CD14-positive monocyte (primary cell): ENCODE results near the gene FLOT1. TPM values are rescaled to one million over a fixed set of nuclear protein-coding genes. Genes with fewer than 3 reads are reported as not detected.

Experiments
- DNase-seq, 3 donors: peaks; one replicate each; pipeline ENCODE4 v3.0.0-alpha.2; 2011 to 2022
- H2AFZ ChIP-seq: 2 replicates; pipeline ENCODE4 v1.6.0; 2012; ENCODE audit warnings: mild to moderate bottlenecking, low read depth, low read length, inconsistent platforms; ENCODE audit not compliant: insufficient read depth, poor library complexity, severe bottlenecking
- H3K27ac ChIP-seq, 2 donors: 1 replicate in 1 of 2; 2 replicates in 1 of 2; pipeline ENCODE4 v1.5.1; 2012 to 2013; ENCODE audit warnings: low read length in 2 of 2, control low read depth in 1 of 2, inconsistent platforms in 1 of 2, low read depth in 1 of 2, mild to moderate bottlenecking in 1 of 2
- H3K27me3 ChIP-seq, 2 donors: one replicate each; pipeline versions ENCODE4 v1.6.0 to v1.6.1; 2011 to 2013; ENCODE audit warnings: low read length in 2 of 2; ENCODE audit not compliant: control insufficient read depth in 2 of 2, insufficient read depth in 2 of 2
- H3K36me3 ChIP-seq, 2 donors: replicated peaks in 1 of 2; 1 replicate in 1 of 2; 2 replicates in 1 of 2; pipeline versions ENCODE4 v1.5.1 to v1.6.1; 2012 to 2013; ENCODE audit warnings: low read length in 2 of 2, control low read depth in 1 of 2, inconsistent platforms in 1 of 2, mild to moderate bottlenecking in 1 of 2; ENCODE audit not compliant: insufficient read depth in 2 of 2, control insufficient read depth in 1 of 2
- H3K4me1 ChIP-seq, 2 donors: 1 replicate in 1 of 2; 2 replicates in 1 of 2; pipeline versions ENCODE4 v1.5.1 to v1.6.1; 2012 to 2013; ENCODE audit warnings: low read length in 2 of 2, control low read depth in 1 of 2, inconsistent platforms in 1 of 2, mild to moderate bottlenecking in 1 of 2, moderate library complexity in 1 of 2; ENCODE audit not compliant: insufficient read depth in 2 of 2, control insufficient read depth in 1 of 2
- H3K4me2 ChIP-seq: replicated peaks from 2 replicates; pipeline ENCODE3; 2012; ENCODE audit warnings: low read length, moderate library complexity, mild to moderate bottlenecking; ENCODE audit not compliant: poor library complexity, severe bottlenecking; ENCODE audit errors: extremely low read depth
- H3K4me3 ChIP-seq, 3 experiments: fragments of 200-600 bp in 1 of 3; sonication (generic) in 1 of 3; replicated peaks in 1 of 3; 1 replicate in 2 of 3; 2 replicates in 1 of 3; pipeline ENCODE4 v1.5.1; 2011 to 2013; ENCODE audit warnings: low read length in 3 of 3, mild to moderate bottlenecking in 3 of 3, control low read depth in 2 of 3, low read depth in 2 of 3, inconsistent platforms in 1 of 3, moderate library complexity in 1 of 3
- H3K79me2 ChIP-seq: 2 replicates; pipeline ENCODE4 v1.6.0; 2012; ENCODE audit warnings: mild to moderate bottlenecking, control low read depth, inconsistent platforms, low read length, moderate library complexity; ENCODE audit not compliant: insufficient read depth
- H3K9ac ChIP-seq: 2 replicates; pipeline ENCODE4 v1.6.0; 2017; ENCODE audit warnings: low read length, mild to moderate bottlenecking; ENCODE audit not compliant: insufficient read depth, poor library complexity, severe bottlenecking
- H3K9me3 ChIP-seq, 2 donors: replicated peaks in 1 of 2; 1 replicate in 1 of 2; 2 replicates in 1 of 2; pipeline versions ENCODE4 v1.5.1 to v1.6.1; 2012 to 2013; ENCODE audit warnings: low read length in 2 of 2, control low read depth in 1 of 2; ENCODE audit not compliant: control insufficient read depth in 1 of 2, insufficient read depth in 1 of 2
- H4K20me1 ChIP-seq: 2 replicates; pipeline ENCODE4 v1.6.0; 2012; ENCODE audit warnings: mild to moderate bottlenecking, low read length, control low read depth, moderate library complexity; ENCODE audit not compliant: insufficient read depth
- H3K27ac Mint-ChIP-seq, 7 donors: one replicate each; pipeline ENCODE4 v1.8.0; 2020; ENCODE audit warnings: mild to moderate bottlenecking in 7 of 7, mixed read lengths in 7 of 7, moderate library complexity in 6 of 7, inconsistent platforms in 2 of 7
- H3K27me3 Mint-ChIP-seq, 3 donors: one replicate each; pipeline ENCODE4 v1.8.0; 2021 to 2022; ENCODE audit warnings: low read depth in 3 of 3, mild to moderate bottlenecking in 3 of 3, mixed read lengths in 3 of 3, moderate library complexity in 3 of 3, inconsistent platforms in 1 of 3
- H3K36me3 Mint-ChIP-seq, 2 donors: one replicate each; pipeline ENCODE4 v1.8.0; 2020; ENCODE audit warnings: mixed read lengths in 2 of 2, inconsistent platforms in 1 of 2, mild to moderate bottlenecking in 1 of 2
- H3K4me1 Mint-ChIP-seq: one replicate; pipeline ENCODE4 v1.8.0; 2020; ENCODE audit warnings: mild to moderate bottlenecking, mixed read lengths
- H3K4me3 Mint-ChIP-seq, 2 donors: one replicate each; pipeline ENCODE4 v1.8.0; 2020; ENCODE audit warnings: mild to moderate bottlenecking in 2 of 2, mixed read lengths in 2 of 2, moderate library complexity in 1 of 2
- H3K9me3 Mint-ChIP-seq, 7 donors: one replicate each; pipeline ENCODE4 v1.8.0; 2020 to 2022; ENCODE audit warnings: mixed read lengths in 7 of 7, mild to moderate bottlenecking in 6 of 7, moderate library complexity in 6 of 7, inconsistent platforms in 2 of 7
- WGBS: methylation state at CpG from one replicate; pipeline ENCODE4 v1.1.5; 2013; ENCODE audit warnings: missing lambda C conversion rate; ENCODE audit not compliant: insufficient coverage; 5-methylcytosine and 5-hydroxymethylcytosine counted together
- intact Hi-C, 2 donors: fragments of 100-400 bp; cut with micrococcal nuclease; formaldehyde crosslinking; loops; one replicate each; pipeline versions ENCODE4 v1.15.0 to v1.15.1; 2023
- polyA plus RNA-seq, 3 donors: library from polyadenylated mRNA; depleted of rRNA in 1 of 3; unstranded in 2 of 3; stranded (reverse) in 1 of 3; fragments of 300-500 nt in 2 of 3; fragments of >200 nt in 1 of 3; fragmentation: Illumina TruSeq in 2 of 3; gene quantifications; 1 replicate in 2 of 3; 2 replicates in 1 of 3; pipeline ENCODE4 v1.2.3, GENCODE V29; 2012 to 2021
- TF ChIP-seq, protein P1 (sequence below): fragments of 200-600 bp; IDR thresholded peaks from one replicate; pipeline ENCODE4 v1.8.0; 2022; ENCODE audit warnings: antibody characterized with exemption, mild to moderate bottlenecking

FLOT1 gene
- polyA plus RNA-seq, 3 donors, result 124 to 153 (median 132) TPM

DNA sequence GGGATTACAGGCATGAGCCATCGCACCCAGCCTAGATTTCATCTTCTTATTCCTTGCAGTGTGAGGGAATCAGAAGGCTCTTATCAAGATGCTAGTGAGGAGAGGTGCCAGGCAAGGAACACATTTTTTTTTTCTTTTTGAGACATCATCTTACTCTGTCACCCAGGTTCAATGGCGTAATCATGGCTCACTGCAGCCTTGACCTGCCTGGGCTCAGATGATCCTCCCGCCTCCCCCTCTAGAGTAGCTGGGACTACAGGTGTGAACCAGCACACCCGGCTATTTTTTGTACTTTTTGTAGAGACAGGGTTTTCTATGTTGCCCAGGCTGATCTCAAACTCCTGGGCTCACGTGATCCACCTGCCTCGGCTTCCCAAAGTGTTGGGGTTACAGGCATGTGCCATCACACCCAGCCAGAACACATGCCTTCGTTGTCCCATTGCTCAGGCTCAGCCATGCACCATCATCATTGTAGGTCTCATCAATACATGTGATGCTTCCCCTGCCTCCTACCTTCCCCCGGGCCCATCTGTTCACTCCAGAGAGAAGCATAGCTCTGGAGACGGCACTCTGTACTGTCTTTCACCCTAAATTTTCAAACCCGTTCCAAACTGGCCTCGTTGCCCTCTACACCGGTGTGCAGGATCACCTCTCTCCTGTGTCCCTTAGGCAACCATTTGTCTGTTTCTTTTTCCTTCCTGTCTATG is 10.1 kb downstream of the FLOT1 start:
- no peak overlapping the region for H3K27ac ChIP-seq
- Mint-ChIP-seq H3K4me3 (no peak overlapping the region), H3K36me3 (peaks cover 62 to 90% of the 10 kb centered on the region in 2 donors), H3K4me1 (peaks cover 36% of the 10 kb centered on the region), H3K9me3 (peaks cover 0 to 2% (median 0%) of the 10 kb centered on the region in 7 donors), H3K27ac (peak overlapping the region in 2 of 7 donors; percentile 18 to 23), H3K27me3 (peaks cover 0 to 2% (median 0%) of the 10 kb centered on the region in 3 donors)
- H3K36me3 ChIP-seq, result peaks cover 23 to 76% of the 10 kb centered on the region in 2 donors
- WGBS, result 94% methylated on average over 11 of the region's 12 CpGs
- H3K79me2 ChIP-seq, result peaks cover 6% of the 10 kb centered on the region
- TF ChIP-seq, protein P1, sequence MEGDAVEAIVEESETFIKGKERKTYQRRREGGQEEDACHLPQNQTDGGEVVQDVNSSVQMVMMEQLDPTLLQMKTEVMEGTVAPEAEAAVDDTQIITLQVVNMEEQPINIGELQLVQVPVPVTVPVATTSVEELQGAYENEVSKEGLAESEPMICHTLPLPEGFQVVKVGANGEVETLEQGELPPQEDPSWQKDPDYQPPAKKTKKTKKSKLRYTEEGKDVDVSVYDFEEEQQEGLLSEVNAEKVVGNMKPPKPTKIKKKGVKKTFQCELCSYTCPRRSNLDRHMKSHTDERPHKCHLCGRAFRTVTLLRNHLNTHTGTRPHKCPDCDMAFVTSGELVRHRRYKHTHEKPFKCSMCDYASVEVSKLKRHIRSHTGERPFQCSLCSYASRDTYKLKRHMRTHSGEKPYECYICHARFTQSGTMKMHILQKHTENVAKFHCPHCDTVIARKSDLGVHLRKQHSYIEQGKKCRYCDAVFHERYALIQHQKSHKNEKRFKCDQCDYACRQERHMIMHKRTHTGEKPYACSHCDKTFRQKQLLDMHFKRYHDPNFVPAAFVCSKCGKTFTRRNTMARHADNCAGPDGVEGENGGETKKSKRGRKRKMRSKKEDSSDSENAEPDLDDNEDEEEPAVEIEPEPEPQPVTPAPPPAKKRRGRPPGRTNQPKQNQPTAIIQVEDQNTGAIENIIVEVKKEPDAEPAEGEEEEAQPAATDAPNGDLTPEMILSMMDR, result no peak
- no peak overlapping the region for H3K4me2 ChIP-seq
- H3K9me3 ChIP-seq, result no peaks in the 10 kb centered on the region
- peaks cover 48% of the 10 kb centered on the region for H4K20me1 ChIP-seq
- DNase-seq, result peak in 1 of 3 donors; percentile 26
- intact Hi-C loops, result no loop called here
- no peak overlapping the region for H3K4me3 ChIP-seq
- no peak overlapping the region for H3K9ac ChIP-seq
- peaks cover 36 to 38% of the 10 kb centered on the region in 2 donors for H3K4me1 ChIP-seq
- no peaks in the 10 kb centered on the region for H3K27me3 ChIP-seq
- H2AFZ ChIP-seq, result no peak overlapping the region

DNA sequence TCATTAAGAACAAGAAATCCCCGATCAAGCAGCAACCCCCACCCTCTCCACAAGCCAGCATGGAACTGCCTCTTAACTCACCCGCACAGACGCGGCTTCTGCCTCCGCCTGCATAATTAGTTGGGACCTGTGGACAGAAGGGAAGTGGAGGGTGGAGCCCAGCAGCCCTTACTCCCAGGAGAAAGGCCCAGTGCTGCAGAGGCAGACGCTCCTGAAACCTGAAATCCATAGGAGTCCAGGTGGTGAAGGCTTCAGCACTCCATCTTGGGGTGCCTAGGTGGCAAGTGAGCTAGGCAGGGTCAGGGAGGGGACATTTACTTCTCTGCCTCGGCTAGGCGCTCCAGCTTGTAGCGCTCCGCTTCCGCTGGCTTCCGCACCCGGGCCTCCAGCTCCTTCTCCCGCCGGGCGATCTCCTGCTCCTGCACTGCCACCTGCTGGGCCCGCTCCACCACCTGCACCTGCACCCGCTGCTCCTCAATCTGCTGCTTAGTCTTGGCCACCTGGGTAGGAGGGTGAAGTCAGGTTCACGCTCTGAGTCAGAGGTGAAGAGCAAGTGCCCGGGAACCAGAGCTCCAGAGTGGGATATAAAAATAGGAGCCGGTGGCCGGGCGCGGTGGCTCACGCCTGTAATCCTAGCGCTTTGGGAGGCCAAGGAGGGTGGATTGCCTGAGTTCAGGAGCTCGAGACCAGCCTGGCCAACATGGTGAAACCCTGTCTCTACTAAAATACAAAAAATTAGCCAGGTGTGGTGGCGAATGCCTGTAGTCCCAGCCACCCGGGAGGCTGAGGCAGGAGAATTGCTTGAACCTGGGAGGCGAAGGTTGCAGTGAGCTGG is 11.7 kb downstream of the FLOT1 start:
- Histone ChIP-seq H2AFZ (peak overlapping the region; percentile 74), H3K36me3 (peaks cover 29 to 88% of the 10 kb centered on the region in 2 donors), H3K27ac (peak overlapping the region in 1 of 2 donors; percentile 42), H3K4me3 (peak overlapping the region; percentile 8 to 68 (median 37)), H4K20me1 (peaks cover 50% of the 10 kb centered on the region), H3K9me3 (no peaks in the 10 kb centered on the region), H3K79me2 (peaks cover 10% of the 10 kb centered on the region), H3K27me3 (no peaks in the 10 kb centered on the region), H3K4me2 (peak overlapping the region; percentile 78), H3K4me1 (peaks cover 21 to 24% of the 10 kb centered on the region in 2 donors), H3K9ac (no peak overlapping the region)
- Mint-ChIP-seq H3K27ac (peak overlapping the region in 4 of 7 donors; percentile 37 to 83 (median 64)), H3K9me3 (peaks cover 0 to 2% (median 0%) of the 10 kb centered on the region in 7 donors), H3K4me3 (peak overlapping the region; percentile 73 to 83), H3K4me1 (peaks cover 20% of the 10 kb centered on the region), H3K27me3 (peaks cover 0 to 2% (median 0%) of the 10 kb centered on the region in 3 donors), H3K36me3 (peaks cover 56 to 83% of the 10 kb centered on the region in 2 donors)
- peak in 2 of 3 donors; percentile 68 to 72 for DNase-seq
- TF ChIP-seq, protein P1, result peak; percentile 60
- WGBS, result 41% methylated on average over 16 of the region's 30 CpGs
- intact Hi-C loops, result loop anchor here in 1 of 2 donors (2.0 kb wide), 1 partner anchor 190 kb away; no protein-coding TSS in a partner anchor
